GM10266 (cell line): ENCODE measurements around the gene NYNRIN.
"Not testable (repeated sequence)": the region's sequence is repeated elsewhere in the genome, so short reads cannot be mapped to it uniquely, and the experiment has no call there.

Experiments used
- DNase-seq: peaks from one replicate; pipeline ENCODE4 v3.0.0; 2012; ENCODE audit errors: extremely low spot score
- CTCF ChIP-seq: IDR thresholded peaks from 2 replicates; pipeline ENCODE4 v1.5.1; 2012; ENCODE audit warnings: mild to moderate bottlenecking, low read depth; ENCODE audit not compliant: control insufficient read depth, insufficient read depth; ENCODE audit errors: missing control alignments

The NYNRIN gene

GRCh38 chr14:24439830-24440605 lies 41.2 kb downstream of the NYNRIN start:
- no peak for DNase-seq
- TF ChIP-seq CTCF, result no peak

GRCh38 chr14:24440606-24441399 lies 42.0 kb downstream of the NYNRIN start:
- no peak for TF ChIP-seq CTCF
- no peak for DNase-seq

DNA sequence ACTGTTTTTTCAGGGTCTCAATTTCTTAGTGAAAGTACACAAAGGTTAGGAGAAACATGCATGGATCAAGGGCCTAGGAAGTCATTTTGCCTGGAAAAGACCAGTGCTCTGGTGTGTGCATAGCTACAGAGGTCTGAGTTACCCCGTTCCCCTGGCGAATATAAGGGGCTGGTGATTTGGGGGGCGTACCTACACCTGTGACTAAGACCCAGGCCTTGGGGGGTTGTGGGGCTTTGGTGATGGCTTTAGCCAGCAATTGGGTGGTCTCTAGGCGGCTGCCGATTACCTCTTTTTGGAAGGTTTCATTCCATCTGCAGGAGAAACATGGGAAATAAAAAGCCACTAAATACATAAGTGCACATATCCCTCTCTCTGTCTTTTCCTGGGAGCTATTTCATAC lies 42.7 kb downstream of the NYNRIN start:
- TF ChIP-seq CTCF, result no peak
- no peak for DNase-seq

DNA sequence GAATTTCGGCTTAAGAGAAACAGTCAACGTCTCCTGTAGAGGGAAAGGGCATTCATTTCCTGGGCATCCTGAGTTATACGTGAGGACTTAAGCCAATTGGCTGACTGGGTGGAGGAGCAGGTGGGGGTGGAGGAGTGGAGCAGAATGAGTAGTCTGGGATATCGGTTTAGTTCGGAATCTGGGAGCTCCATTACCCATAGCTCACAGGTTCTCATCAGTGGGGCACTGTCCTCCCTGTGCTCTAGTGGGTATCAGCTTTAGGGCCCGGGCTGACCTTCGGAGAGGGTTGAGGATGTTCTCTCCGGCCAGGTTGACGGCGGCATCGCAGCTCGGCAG lies 43.1 kb downstream of the NYNRIN start:
- TF ChIP-seq CTCF, result no peak
- DNase-seq, result no peak

DNA sequence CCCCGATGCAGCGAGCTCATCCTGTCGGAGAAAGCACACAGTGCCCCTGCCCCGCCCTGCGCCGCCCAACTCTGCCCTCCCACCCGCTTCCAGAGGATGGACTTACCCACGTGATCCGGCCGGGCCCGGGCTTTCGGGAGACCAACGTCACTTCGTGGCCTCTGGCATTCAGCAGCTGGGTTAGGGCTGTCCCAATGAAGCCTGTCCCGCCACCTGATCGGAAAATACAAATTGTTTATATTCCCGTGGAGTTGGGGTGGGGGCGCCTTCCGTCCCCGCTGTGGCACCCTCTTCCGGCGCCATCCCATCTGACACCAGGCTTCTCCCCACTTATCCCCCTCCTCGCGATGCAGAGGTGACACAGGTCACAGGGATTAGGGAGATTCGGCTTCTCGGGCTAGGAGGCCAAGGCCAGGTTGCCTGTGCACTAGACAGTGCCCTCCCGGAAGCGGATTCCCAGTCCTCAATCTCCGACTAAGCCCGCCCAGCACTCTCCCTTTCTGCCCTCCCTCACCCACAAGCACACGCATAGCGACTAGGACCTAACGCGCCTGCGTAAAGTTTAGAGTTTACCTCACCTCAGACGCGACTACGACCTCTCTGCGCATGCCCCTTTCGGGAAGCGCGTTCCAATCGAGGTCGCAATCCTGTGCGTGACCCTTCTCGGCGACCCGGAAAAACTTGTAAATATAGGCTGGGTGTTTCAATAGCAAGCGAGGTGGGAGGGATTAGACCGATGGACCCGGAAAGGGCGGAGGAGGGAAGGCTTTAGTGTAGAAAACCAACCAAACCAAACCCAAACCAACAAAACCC lies 43.6 kb downstream of the NYNRIN start, which contains the start of gene SDR39U1:
Gene SDR39U1 (minus strand): TSS at position 537 of the 813 bp plus-strand sequence. CDS start 7 bp downstream, at position 530.
- TF ChIP-seq CTCF, result no peak
- peak; percentile 92 for DNase-seq

GRCh38 chr14:24443053-24443665 lies 44.4 kb downstream of the NYNRIN start:
- no peak for DNase-seq
- no peak for TF ChIP-seq CTCF

DNA sequence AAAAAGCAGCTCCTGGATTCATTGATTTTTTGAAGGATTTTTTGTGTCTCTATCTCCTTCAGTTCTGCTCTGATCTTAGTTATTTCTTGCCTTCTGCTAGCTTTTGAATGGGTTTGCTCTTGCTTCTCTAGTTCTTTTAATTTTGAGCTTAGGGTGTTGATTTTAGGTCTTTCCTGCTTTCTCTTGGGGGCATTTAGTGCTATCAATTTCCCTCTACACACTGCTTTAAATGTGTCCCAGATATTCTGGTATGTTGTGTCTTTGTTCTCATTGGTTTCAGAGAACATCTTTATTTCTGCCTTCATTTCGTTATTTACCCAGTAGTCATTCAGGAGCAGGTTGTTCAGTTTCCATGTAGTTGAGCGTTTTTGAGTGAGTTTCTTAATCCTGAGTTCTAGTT lies 52.0 kb downstream of the NYNRIN start:
- not testable (repeated sequence) for DNase-seq
